ENCODE data around the gene NME9. TPM values are rescaled to one million over a fixed set of nuclear protein-coding genes. Genes with fewer than 3 reads are reported as not detected.

The NME9 gene
- total RNA-seq, 1 experiment from 2014 or later, result not detected

- Mint-ChIP-seq H3K27me3 (ENCODE audit: low read depth) (no peaks in the 10 kb centered on the region; the same call in 1 of the 2 replicates), H3K4me1 (peaks cover 39% of the 10 kb centered on the region), H3K4me3 (no peak overlapping the region), H3K27ac (no peak overlapping the region), H3K9me3 (no peaks in the 10 kb centered on the region), H3K36me3 (no peaks in the 10 kb centered on the region)
- ChIA-PET CTCF (interaction anchor here (0.9 kb wide), 1 partner anchor 79 kb away, joined by 3 read pairs; no protein-coding TSS in a partner anchor), POLR2A (no interaction called here)
- TF ChIP-seq OVOL2 (CRISPR knock-in tag; IDR thresholded peaks at IDR 0.05; ENCODE audit: borderline replicate concordance) (no peak), CDX4 (CRISPR knock-in tag; IDR thresholded peaks at IDR 0.05; ENCODE audit: borderline replicate concordance) (no peak), MAX (CRISPR knock-in tag; IDR thresholded peaks at IDR 0.05) (no peak), ARID4B (CRISPR knock-in tag; IDR thresholded peaks at IDR 0.05; ENCODE audit: borderline replicate concordance) (no peak), HMGXB4 (CRISPR knock-in tag; IDR thresholded peaks at IDR 0.05) (no peak), GTF2I (CRISPR knock-in tag; conservative IDR thresholded peaks at IDR 0.05) (no peak)
- DNase-seq (ENCODE audit: low spot score) (no peak), ATAC-seq (no peak)
Measured at GRCh38 chr3:138338244-138338643, 8.6 kb upstream of the NME9 start.

- no peaks in the 10 kb centered on the region for H3K36me3 Mint-ChIP-seq
- H3K27me3 Mint-ChIP-seq (ENCODE audit: low read depth), result no peaks in the 10 kb centered on the region; the same call in 1 of the 2 replicates
- ATAC-seq, result peak; percentile 35; the same call in 1 of the 2 replicates
- H3K27ac Mint-ChIP-seq, result peak overlapping the region; percentile 43; the same call in 1 of the 2 replicates
- no peak for DNase-seq (ENCODE audit: low spot score)
- POLR2A ChIA-PET, result interaction anchor here (0.7 to 1.2 kb wide), 2 partner anchors 11 to 125 kb away, joined by 3 read pairs; no protein-coding TSS in a partner anchor
- CTCF ChIA-PET, result interaction anchor here (0.7 to 2.5 kb wide), 11 partner anchors 9 to 587 kb away, joined by 3 to 14 read pairs (median 4); partner anchors contain the start of gene ESYT3
- H3K9me3 Mint-ChIP-seq, result no peaks in the 10 kb centered on the region
- H3K4me1 Mint-ChIP-seq, result peaks cover 39% of the 10 kb centered on the region
- peak overlapping the region; percentile 7; the same call in 1 of the 2 replicates for H3K4me3 Mint-ChIP-seq
- TF ChIP-seq ZBTB43 (CRISPR knock-in tag; IDR thresholded peaks at IDR 0.05) (no peak), ZNF232 (CRISPR knock-in tag; IDR thresholded peaks at IDR 0.05) (no peak), JAZF1 (CRISPR knock-in tag; IDR thresholded peaks at IDR 0.05) (no peak), USF2 (CRISPR knock-in tag; IDR thresholded peaks at IDR 0.05) (no peak), ZNF263 (CRISPR knock-in tag; IDR thresholded peaks at IDR 0.05; ENCODE audit: low read depth) (no peak), ZMAT4 (CRISPR knock-in tag; IDR thresholded peaks at IDR 0.05) (no peak), ESRRA (CRISPR knock-in tag; IDR thresholded peaks at IDR 0.05; ENCODE audit: borderline replicate concordance) (no peak), KAT7 (CRISPR knock-in tag; IDR thresholded peaks at IDR 0.05; ENCODE audit: borderline replicate concordance) (no peak), FOXP4 (CRISPR knock-in tag; IDR thresholded peaks at IDR 0.05) (no peak), E2F4 (CRISPR knock-in tag; IDR thresholded peaks at IDR 0.05; ENCODE audit: borderline replicate concordance, low read depth) (no peak), FOXP1 (CRISPR knock-in tag; IDR thresholded peaks at IDR 0.05; ENCODE audit: borderline replicate concordance) (no peak), ATF3 (CRISPR knock-in tag; conservative IDR thresholded peaks at IDR 0.05) (no peak), ZNF317 (CRISPR knock-in tag; IDR thresholded peaks at IDR 0.05; ENCODE audit: borderline replicate concordance, low read depth) (no peak), NR1H2 (CRISPR knock-in tag; IDR thresholded peaks at IDR 0.05) (no peak)
Measured at GRCh38 chr3:138336454-138336999, 6.9 kb upstream of the NME9 start.
